Measurements from ENCODE around the gene LRMDA. TPM values are rescaled to one million over a fixed set of nuclear protein-coding genes. Genes with fewer than 3 reads are reported as not detected.

LRMDA gene
- total RNA-seq, 1 experiment from 2014 or later, result 4.8 TPM

GRCh38 chr10:76091926-76092325 lies 660.5 kb downstream of the LRMDA start (continued):
- TF ChIP-seq REST (IDR thresholded peaks at IDR 0.05; ENCODE audit: low read depth), result no peak
- TF ChIP-seq MAX (IDR thresholded peaks at IDR 0.05), result no peak
- TF ChIP-seq POLR2A (IDR thresholded peaks at IDR 0.05; ENCODE audit: borderline replicate concordance, extremely low read depth, insufficient read depth, insufficient read length), result no peak
- TF ChIP-seq ZFX (IDR thresholded peaks at IDR 0.05), result no peak

GRCh38 chr10:76106611-76107010 lies 675.2 kb downstream of the LRMDA start:
- Histone ChIP-seq H3K9me3 (ENCODE audit: control insufficient read depth in 1 of 2, insufficient read depth in 1 of 2, low read depth in 1 of 2, low read length in 2 of 2) (no peaks in the 10 kb centered on the region), H2AFZ (ENCODE audit: low read depth, low read length, poor library complexity, severe bottlenecking) (no peak overlapping the region), H3K79me2 (ENCODE audit: insufficient read depth, low read length) (no peaks in the 10 kb centered on the region), H3K9me2 (ENCODE audit: insufficient read depth) (no peaks in the 10 kb centered on the region), H3K9ac (ENCODE audit: low read length) (no peak overlapping the region), H3K27ac (ENCODE audit: low read depth, low read length) (no peak overlapping the region), H3K4me1 (ENCODE audit: control insufficient read depth in 1 of 2, insufficient read depth in 2 of 2, low read length in 2 of 2) (peaks cover 14 to 26% of the 10 kb centered on the region in 2 experiments), H3K27me3 (ENCODE audit: insufficient read depth, low read length) (no peaks in the 10 kb centered on the region), H3K4me2 (ENCODE audit: low read length) (no peak overlapping the region), H4K20me1 (ENCODE audit: insufficient read depth) (no peaks in the 10 kb centered on the region), H3K36me3 (ENCODE audit: control insufficient read depth in 1 of 2, insufficient read depth in 2 of 2, low read length in 2 of 2) (no peaks in the 10 kb centered on the region), H3K4me3 (replicated peaks in 1 of 2; ENCODE audit: low read depth in 1 of 2, low read length in 2 of 2) (no peak overlapping the region)
- ChIA-PET POLR2A (no interaction called here), CTCF (no interaction called here), RAD21 (ENCODE audit: low non-redundant PET in 1 of 2, low total read pairs in 2 of 2, uncharacterized antibody in 2 of 2, unreplicated experiment in 2 of 2) (no interaction called here)
- intact Hi-C loops (cut with micrococcal nuclease), result no loop called here
- DNase-seq (ENCODE audit: low read depth, low spot score) (no peak), ATAC-seq (no peak)
- BruUV-seq (replicated peaks), result no TSS peak
- TF ChIP-seq POLR2A (IDR thresholded peaks at IDR 0.05; ENCODE audit: borderline replicate concordance, extremely low read depth, insufficient read depth, insufficient read length), result no peak
- no peak for TF ChIP-seq SIN3A (IDR thresholded peaks at IDR 0.05; ENCODE audit: low read depth)
- TF ChIP-seq CBX3 (IDR thresholded peaks at IDR 0.05; ENCODE audit: low read depth), result no peak
- no peak for TF ChIP-seq TCF7L2 (IDR thresholded peaks at IDR 0.05; ENCODE audit: borderline replicate concordance, extremely low read depth, insufficient read depth, insufficient read length)
- no peak for TF ChIP-seq ZNF274 (IDR thresholded peaks at IDR 0.05; ENCODE audit: low read depth, low read length)
- no peak for TF ChIP-seq RAD21 (IDR thresholded peaks at IDR 0.05; ENCODE audit: low read depth)
- no peak for TF ChIP-seq EGR1 (IDR thresholded peaks at IDR 0.05; ENCODE audit: low read depth)
- TF ChIP-seq SP1 (IDR thresholded peaks at IDR 0.05; ENCODE audit: low read depth), result no peak
- TF ChIP-seq POLR2AphosphoS5 (IDR thresholded peaks at IDR 0.05; ENCODE audit: low read depth, low read length), result no peak
- TF ChIP-seq CEBPB (IDR thresholded peaks at IDR 0.05; ENCODE audit: low read depth), result no peak
- TF ChIP-seq EZH2 (IDR thresholded peaks at IDR 0.05), result no peak
- TF ChIP-seq EZH2phosphoT487 (IDR thresholded peaks at IDR 0.05; ENCODE audit: borderline replicate concordance), result no peak
- no peak for TF ChIP-seq MAX (IDR thresholded peaks at IDR 0.05)
- no peak for TF ChIP-seq JUND (IDR thresholded peaks at IDR 0.05)

Measured in HCT116 (cell line).